ENCODE results near the gene SIRPD.
"Not testable (repeated sequence)": the region's sequence is repeated elsewhere in the genome, so short reads cannot be mapped to it uniquely, and the experiment has no call there.

SIRPD gene

GRCh38 chr20:1536893-1537730 lies 20.4 kb downstream of the SIRPD start:
- DNase-seq = peak; percentile 19

- DNase-seq = peak; percentile 26
These were observed 21.9 kb downstream of the SIRPD start for GRCh38 chr20:1535420-1536175.

- no peak for DNase-seq
These were observed 23.0 kb downstream of the SIRPD start for GRCh38 chr20:1534526-1534925.

GRCh38 chr20:1533059-1533458 lies 24.4 kb downstream of the SIRPD start:
- DNase-seq = no peak

GRCh38 chr20:1528811-1529210 lies 28.7 kb downstream of the SIRPD start:
- no peak for DNase-seq

GRCh38 chr20:1527923-1528322 lies 29.6 kb downstream of the SIRPD start:
- DNase-seq = no peak

GRCh38 chr20:1526896-1527295 lies 30.6 kb downstream of the SIRPD start:
- no peak for DNase-seq

- DNase-seq = no peak
These were observed 31.2 kb downstream of the SIRPD start for GRCh38 chr20:1526310-1526709.

GRCh38 chr20:1524004-1524403 lies 33.5 kb downstream of the SIRPD start:
- DNase-seq = no peak

GRCh38 chr20:1517010-1517409 lies 40.5 kb downstream of the SIRPD start:
- no peak for DNase-seq

GRCh38 chr20:1513801-1514200 lies 43.7 kb downstream of the SIRPD start:
- no peak for DNase-seq

GRCh38 chr20:1509237-1509636 lies 48.3 kb downstream of the SIRPD start:
- no peak for DNase-seq

- DNase-seq = no peak
These were observed 48.9 kb downstream of the SIRPD start for GRCh38 chr20:1508574-1508973.

- no peak for DNase-seq
These were observed 50.2 kb downstream of the SIRPD start for GRCh38 chr20:1507276-1507675.

GRCh38 chr20:1505871-1506270 lies 51.6 kb downstream of the SIRPD start:
- no peak for DNase-seq

GRCh38 chr20:1505361-1505760 lies 52.1 kb downstream of the SIRPD start:
- DNase-seq = no peak

GRCh38 chr20:1503564-1504227 lies 53.8 kb downstream of the SIRPD start:
- peak; percentile 70 for DNase-seq

- DNase-seq = no peak
These were observed 57.0 kb downstream of the SIRPD start for GRCh38 chr20:1500496-1500895.

- DNase-seq = no peak
These were observed 57.7 kb downstream of the SIRPD start for GRCh38 chr20:1499528-1500420.

GRCh38 chr20:1497371-1497770 lies 60.1 kb downstream of the SIRPD start:
- DNase-seq = not testable (repeated sequence)

GRCh38 chr20:1496930-1497329 lies 60.6 kb downstream of the SIRPD start:
- DNase-seq = no peak

- DNase-seq = no peak
These were observed 63.1 kb downstream of the SIRPD start for GRCh38 chr20:1494436-1494835.

GRCh38 chr20:1493536-1493935 lies 64.0 kb downstream of the SIRPD start:
- no peak for DNase-seq
